Bronchial epithelial cell (primary cell): ENCODE results near the gene NOSTRIN. TPM values are rescaled to one million over a fixed set of nuclear protein-coding genes. Genes with fewer than 3 reads are reported as not detected.

Experiments used
- DNase-seq: peaks from one replicate; pipeline ENCODE4 v3.0.0-alpha.2; 2010; ENCODE audit warnings: low read depth
- FAIRE-seq: peaks from 2 replicates; lab custom pipeline; 2011; peaks lifted over from hg19 to GRCh38; lab: Jason Lieb, UNC
- H3K27me3 ChIP-seq: 2 replicates; pipeline ENCODE4 v1.5.1; 2011; ENCODE audit warnings: low read length; ENCODE audit not compliant: control insufficient read depth, insufficient read depth
- H3K36me3 ChIP-seq: 2 replicates; pipeline ENCODE4 v1.5.1; 2011; ENCODE audit warnings: low read length; ENCODE audit not compliant: control insufficient read depth, insufficient read depth
- H3K4me3 ChIP-seq: 2 replicates; pipeline ENCODE4 v1.5.1; 2011; ENCODE audit warnings: mild to moderate bottlenecking, low read depth, low read length, control low read depth
- CTCF ChIP-seq: IDR thresholded peaks from 2 replicates; pipeline ENCODE4 v1.5.1; 2011; ENCODE audit warnings: mild to moderate bottlenecking, moderate library complexity, low read length, control low read depth, inconsistent platforms; ENCODE audit not compliant: insufficient read depth, severe bottlenecking
- total RNA-seq: library from RNA; depleted of rRNA; stranded (reverse); fragments of >200 nt; gene quantifications from 2 replicates; pipeline ENCODE4 v1.2.1, GENCODE V29; 2014

NOSTRIN gene
- total RNA-seq, 1 donor from 2014 or later: 0.26 TPM

GRCh38 chr2:168798888-168799410, 3.5 kb upstream of the NOSTRIN start:
- FAIRE-seq (no peak), DNase-seq (no peak)
- H3K4me3 ChIP-seq: no peak overlapping the region
- no peaks in the 10 kb centered on the region for H3K36me3 ChIP-seq
- no peak for TF ChIP-seq CTCF
- H3K27me3 ChIP-seq: no peaks in the 10 kb centered on the region

GRCh38 chr2:168801471-168801870, 966 bp upstream of the NOSTRIN start:
- no peak for DNase-seq
- Histone ChIP-seq H3K27me3 (no peaks in the 10 kb centered on the region), H3K36me3 (no peaks in the 10 kb centered on the region), H3K4me3 (no peak overlapping the region)
- TF ChIP-seq CTCF: no peak
- no peak for FAIRE-seq

- Histone ChIP-seq H3K27me3 (no peaks in the 10 kb centered on the region), H3K4me3 (no peak overlapping the region), H3K36me3 (no peaks in the 10 kb centered on the region)
- TF ChIP-seq CTCF: no peak
- peak; percentile 17 for DNase-seq
- no peak for FAIRE-seq
Measured at GRCh38 chr2:168802859-168803725, 655 bp downstream of the NOSTRIN start.

- FAIRE-seq (no peak), DNase-seq (no peak)
- no peaks in the 10 kb centered on the region for H3K27me3 ChIP-seq
- no peaks in the 10 kb centered on the region for H3K36me3 ChIP-seq
- no peak for TF ChIP-seq CTCF
- no peak overlapping the region for H3K4me3 ChIP-seq
Measured at GRCh38 chr2:168804214-168804613, 1.8 kb downstream of the NOSTRIN start.

- Histone ChIP-seq H3K27me3 (no peaks in the 10 kb centered on the region), H3K4me3 (no peak overlapping the region), H3K36me3 (no peaks in the 10 kb centered on the region)
- TF ChIP-seq CTCF: no peak
- DNase-seq (no peak), FAIRE-seq (peak; percentile 43)
Measured at GRCh38 chr2:168805615-168806014, 3.2 kb downstream of the NOSTRIN start.
